ENCODE results near the gene OR6V1. TPM values are rescaled to one million over a fixed set of nuclear protein-coding genes. Genes with fewer than 3 reads are reported as not detected.

OR6V1 gene
- total and polyA plus RNA-seq, 2 donors (not counting 1 experiment from before 2014, with no cell fraction given) = not detected

DNA sequence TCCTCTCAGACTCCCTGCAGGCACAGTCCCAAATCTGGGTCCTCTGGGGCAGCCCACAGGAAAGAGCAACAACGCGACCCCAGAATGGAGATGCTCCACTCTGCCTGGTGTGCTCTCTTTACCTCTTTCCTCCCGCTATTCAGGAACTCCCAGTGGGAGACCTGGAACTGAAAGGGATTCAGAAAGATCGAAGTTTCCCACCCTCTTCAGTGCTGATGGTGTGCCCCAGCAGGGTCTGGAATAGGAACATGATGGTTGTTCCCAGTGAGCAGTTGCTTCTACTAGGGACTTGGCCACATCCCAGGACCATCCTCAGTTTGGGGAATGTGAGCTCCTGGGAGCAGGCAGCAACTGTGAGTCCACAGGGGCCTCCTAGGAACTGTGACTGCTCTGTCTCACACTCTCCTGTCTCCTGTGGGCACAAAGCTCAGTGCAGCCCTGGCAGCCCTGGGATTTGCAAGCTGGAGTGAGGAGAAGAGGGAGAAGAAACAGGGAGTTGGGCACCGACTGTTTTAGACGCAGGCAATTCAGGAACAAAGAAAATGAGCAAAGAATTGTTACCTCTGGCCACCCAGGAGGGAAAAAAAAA is 17.9 kb downstream of the OR6V1 start:
- CTCF ChIA-PET = interaction anchor here (0.7 to 1.0 kb wide), 3 partner anchors 61 to 145 kb away, joined by 3 read pairs; no protein-coding TSS in a partner anchor

DNA sequence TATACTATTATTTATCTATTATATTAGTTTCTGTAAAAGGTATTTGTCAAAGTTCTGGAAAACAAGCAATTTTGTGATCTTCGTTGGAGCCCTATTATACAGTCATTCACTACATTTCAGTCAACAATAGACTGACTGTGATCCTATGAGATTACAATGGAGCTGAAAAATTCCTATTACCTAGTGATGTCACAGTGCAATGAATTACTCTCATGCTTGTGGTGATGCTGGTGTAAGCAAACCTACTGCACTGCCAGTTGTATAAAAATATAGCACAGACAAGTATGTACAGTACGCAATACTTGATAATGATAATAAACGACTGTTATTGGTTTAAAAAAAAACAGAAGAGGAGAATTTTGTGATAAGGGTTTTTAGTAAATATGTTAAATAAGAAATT is 21.4 kb downstream of the OR6V1 start:
- H3K79me2 ChIP-seq (ENCODE audit: control insufficient read depth, insufficient read depth, low read length) = no peaks in the 10 kb centered on the region
- no peak overlapping the region for H3K27ac Mint-ChIP-seq
- TF ChIP-seq EZH2 (IDR thresholded peaks at IDR 0.05; ENCODE audit: borderline replicate concordance, insufficient read depth, low read depth, low read length, poor library complexity, severe bottlenecking) = no peak
- TF ChIP-seq, protein P1, sequence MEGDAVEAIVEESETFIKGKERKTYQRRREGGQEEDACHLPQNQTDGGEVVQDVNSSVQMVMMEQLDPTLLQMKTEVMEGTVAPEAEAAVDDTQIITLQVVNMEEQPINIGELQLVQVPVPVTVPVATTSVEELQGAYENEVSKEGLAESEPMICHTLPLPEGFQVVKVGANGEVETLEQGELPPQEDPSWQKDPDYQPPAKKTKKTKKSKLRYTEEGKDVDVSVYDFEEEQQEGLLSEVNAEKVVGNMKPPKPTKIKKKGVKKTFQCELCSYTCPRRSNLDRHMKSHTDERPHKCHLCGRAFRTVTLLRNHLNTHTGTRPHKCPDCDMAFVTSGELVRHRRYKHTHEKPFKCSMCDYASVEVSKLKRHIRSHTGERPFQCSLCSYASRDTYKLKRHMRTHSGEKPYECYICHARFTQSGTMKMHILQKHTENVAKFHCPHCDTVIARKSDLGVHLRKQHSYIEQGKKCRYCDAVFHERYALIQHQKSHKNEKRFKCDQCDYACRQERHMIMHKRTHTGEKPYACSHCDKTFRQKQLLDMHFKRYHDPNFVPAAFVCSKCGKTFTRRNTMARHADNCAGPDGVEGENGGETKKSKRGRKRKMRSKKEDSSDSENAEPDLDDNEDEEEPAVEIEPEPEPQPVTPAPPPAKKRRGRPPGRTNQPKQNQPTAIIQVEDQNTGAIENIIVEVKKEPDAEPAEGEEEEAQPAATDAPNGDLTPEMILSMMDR (IDR thresholded peaks at IDR 0.05) = no peak
- no peak overlapping the region for H3K4me3 ChIP-seq (ENCODE audit: control extremely low read depth in 1 of 5, extremely low read depth in 1 of 5, insufficient read depth in 1 of 5, low read depth in 2 of 5, low read length in 4 of 5)
- no peaks in the 10 kb centered on the region for H3K9me3 Mint-ChIP-seq (ENCODE audit: insufficient read depth)
- H3K4me3 Mint-ChIP-seq = no peak overlapping the region
- peaks cover 16% of the 10 kb centered on the region for H3K4me1 Mint-ChIP-seq
- peaks cover 0 to 9% (median 2%) of the 10 kb centered on the region in 3 donors for H3K9me3 ChIP-seq (ENCODE audit: control extremely low read depth in 1 of 3, control insufficient read depth in 2 of 3, insufficient read depth in 1 of 3, low read length in 2 of 3)
- no peak overlapping the region for H3K27ac ChIP-seq (ENCODE audit: low read length in 2 of 2)
- peaks cover 0 to 3% (median 0%) of the 10 kb centered on the region in 4 experiments for H3K27me3 ChIP-seq (replicated peaks in 1 of 4; ENCODE audit: control extremely low read depth in 1 of 4, control insufficient read depth in 3 of 4, insufficient read depth in 4 of 4, low read length in 3 of 4)
- ChIA-PET CTCF (no interaction called here), POLR2A (no interaction called here)
- H3K36me3 ChIP-seq (replicated peaks in 1 of 2; ENCODE audit: control extremely low read depth in 1 of 2, control insufficient read depth in 1 of 2, extremely low read depth in 1 of 2, insufficient read depth in 2 of 2, low read length in 1 of 2) = no peaks in the 10 kb centered on the region
- no peak for ATAC-seq (ENCODE audit: low read depth)
- H4K20me1 ChIP-seq (ENCODE audit: control insufficient read depth, insufficient read depth, low read length, poor library complexity, severe bottlenecking) = no peaks in the 10 kb centered on the region
- H3K27me3 Mint-ChIP-seq = no peaks in the 10 kb centered on the region
- no peak overlapping the region for H2AFZ ChIP-seq (ENCODE audit: insufficient read depth, low read depth, low read length, poor library complexity, severe bottlenecking)
- intact Hi-C loops (cut with micrococcal nuclease) = no loop called here
- H3K4me2 ChIP-seq (replicated peaks; ENCODE audit: low read depth, low read length, poor library complexity, severe bottlenecking) = no peak overlapping the region
- H3K4me1 ChIP-seq (ENCODE audit: control insufficient read depth in 2 of 2, insufficient read depth in 2 of 2, low read length in 2 of 2) = peaks cover 5 to 8% of the 10 kb centered on the region in 2 donors
- DNase-seq = no peak
- H3K9ac ChIP-seq (ENCODE audit: low read length) = no peak overlapping the region
- no CpG with 5 or more reads among the region's 3 CpGs for WGBS (ENCODE audit: insufficient coverage)

More for the DNA sequence above, 17.9 kb downstream of the OR6V1 start:
- Histone ChIP-seq H3K4me2 (replicated peaks; ENCODE audit: low read depth, low read length, poor library complexity, severe bottlenecking) (no peak overlapping the region), H3K9ac (ENCODE audit: low read length) (no peak overlapping the region), H3K79me2 (ENCODE audit: control insufficient read depth, insufficient read depth, low read length) (no peaks in the 10 kb centered on the region), H2AFZ (ENCODE audit: insufficient read depth, low read depth, low read length, poor library complexity, severe bottlenecking) (no peak overlapping the region), H3K36me3 (replicated peaks in 1 of 2; ENCODE audit: control extremely low read depth in 1 of 2, control insufficient read depth in 1 of 2, extremely low read depth in 1 of 2, insufficient read depth in 2 of 2, low read length in 1 of 2) (no peaks in the 10 kb centered on the region), H3K4me1 (ENCODE audit: control insufficient read depth in 2 of 2, insufficient read depth in 2 of 2, low read length in 2 of 2) (peaks cover 0 to 8% of the 10 kb centered on the region in 2 donors), H3K27ac (ENCODE audit: low read length in 2 of 2) (no peak overlapping the region), H3K27me3 (replicated peaks in 1 of 4; ENCODE audit: control extremely low read depth in 1 of 4, control insufficient read depth in 3 of 4, insufficient read depth in 4 of 4, low read length in 3 of 4) (peaks cover 0 to 3% (median 0%) of the 10 kb centered on the region in 4 experiments), H4K20me1 (ENCODE audit: control insufficient read depth, insufficient read depth, low read length, poor library complexity, severe bottlenecking) (no peaks in the 10 kb centered on the region), H3K4me3 (ENCODE audit: control extremely low read depth in 1 of 5, extremely low read depth in 1 of 5, insufficient read depth in 1 of 5, low read depth in 2 of 5, low read length in 4 of 5) (no peak overlapping the region), H3K9me3 (ENCODE audit: control extremely low read depth in 1 of 3, control insufficient read depth in 2 of 3, insufficient read depth in 1 of 3, low read length in 2 of 3) (peaks cover 0 to 4% (median 0%) of the 10 kb centered on the region in 3 donors)
- Mint-ChIP-seq H3K4me1 (peaks cover 4% of the 10 kb centered on the region), H3K27ac (no peak overlapping the region), H3K27me3 (no peaks in the 10 kb centered on the region), H3K4me3 (no peak overlapping the region), H3K9me3 (ENCODE audit: insufficient read depth) (peaks cover 2% of the 10 kb centered on the region)
- intact Hi-C loops (cut with micrococcal nuclease) = no loop called here
- DNase-seq (no peak), ATAC-seq (ENCODE audit: low read depth) (no peak)
- 72% methylated on average over 2 of the region's 6 CpGs for WGBS (ENCODE audit: insufficient coverage)
- TF ChIP-seq, protein P1 (IDR thresholded peaks at IDR 0.05) = no peak
- no peak for TF ChIP-seq EZH2 (IDR thresholded peaks at IDR 0.05; ENCODE audit: borderline replicate concordance, insufficient read depth, low read depth, low read length, poor library complexity, severe bottlenecking)
- POLR2A ChIA-PET = interaction anchor here (0.6 kb wide), 1 partner anchor 11 kb away, joined by 3 read pairs; no protein-coding TSS in a partner anchor

Measured in B cell (primary cell).